HepG2 (cell line): ENCODE results near the gene GJD3. TPM values are rescaled to one million over a fixed set of nuclear protein-coding genes. Genes with fewer than 3 reads are reported as not detected.

Experiments
- ADNP ChIP-seq: sonication (generic); formaldehyde crosslinking; IDR thresholded peaks from 2 replicates; pipeline ENCODE4 v1.4.0; 2020; ENCODE audit warnings: missing genetic modification reagents
- DMTF1 ChIP-seq: sonication (generic); formaldehyde crosslinking; IDR thresholded peaks from 2 replicates; pipeline ENCODE4 v1.4.0; 2020; ENCODE audit warnings: mild to moderate bottlenecking, missing genetic modification reagents
- GABPB1 ChIP-seq: IDR thresholded peaks from 2 replicates; pipeline ENCODE4 v1.6.1; 2016; ENCODE audit warnings: mild to moderate bottlenecking, missing genetic modification reagents, moderate library complexity, missing compliant biosample characterization
- HES4 ChIP-seq: sonication (generic); formaldehyde crosslinking; IDR thresholded peaks from 2 replicates; pipeline ENCODE4 v1.9.0; 2021; ENCODE audit warnings: mild to moderate bottlenecking, missing genetic modification reagents, borderline replicate concordance
- HNRNPH1 ChIP-seq: fragments of 200-400 bp; formaldehyde crosslinking; optimal IDR thresholded peaks from 2 replicates; pipeline ENCODE3; 2017; ENCODE audit warnings: mild to moderate bottlenecking, low read depth, low read length
- IKZF5 ChIP-seq: IDR thresholded peaks from 2 replicates; pipeline ENCODE4 v1.6.1; 2018; ENCODE audit warnings: missing genetic modification reagents, mild to moderate bottlenecking, missing compliant biosample characterization
- KDM2A ChIP-seq: sonication (generic); formaldehyde crosslinking; IDR thresholded peaks from 2 replicates; pipeline ENCODE4 v1.4.0; 2020; ENCODE audit warnings: low read depth, missing genetic modification reagents, borderline replicate concordance
- KLF11 ChIP-seq: IDR thresholded peaks from 2 replicates; pipeline ENCODE4 v1.6.1; 2016; ENCODE audit warnings: missing compliant biosample characterization
- KLF13 ChIP-seq: sonication (generic); formaldehyde crosslinking; IDR thresholded peaks from 2 replicates; pipeline ENCODE4 v1.4.0; 2020; ENCODE audit warnings: mild to moderate bottlenecking, missing genetic modification reagents
- MAZ ChIP-seq, 2 experiments: sonication (generic) in 1 of 2; formaldehyde crosslinking in 1 of 2; IDR thresholded peaks; 2 replicates each; pipeline versions ENCODE4 v1.5.0 to v1.6.1; 2012 to 2020; ENCODE audit warnings: low read depth in 2 of 2, mild to moderate bottlenecking in 2 of 2, borderline replicate concordance in 1 of 2, improper control_type of control experiment in 1 of 2, low read length in 1 of 2, missing genetic modification reagents in 1 of 2, moderate library complexity in 1 of 2
- MED8 ChIP-seq: sonication (generic); formaldehyde crosslinking; IDR thresholded peaks from 2 replicates; pipeline ENCODE4 v1.8.1; 2023; ENCODE audit warnings: mild to moderate bottlenecking, missing genetic modification reagents; ENCODE audit not compliant: insufficient replicate concordance
- MYC ChIP-seq: sonication (generic); formaldehyde crosslinking; IDR thresholded peaks from 2 replicates; pipeline ENCODE4 v1.9.0; 2021; ENCODE audit warnings: missing genetic modification reagents, borderline replicate concordance
- NFYC ChIP-seq: IDR thresholded peaks from 2 replicates; pipeline ENCODE4 v1.6.1; 2016; ENCODE audit warnings: missing genetic modification reagents, missing compliant biosample characterization
- RARA ChIP-seq: IDR thresholded peaks from 2 replicates; pipeline ENCODE4 v1.6.1; 2016; ENCODE audit warnings: missing genetic modification reagents, missing compliant biosample characterization
- SRF ChIP-seq: IDR thresholded peaks from 2 replicates; pipeline ENCODE4 v1.6.1; 2011; ENCODE audit warnings: mild to moderate bottlenecking, low read depth, low read length, moderate library complexity
- ZFP62 ChIP-seq: sonication (generic); formaldehyde crosslinking; IDR thresholded peaks from 2 replicates; pipeline ENCODE4 v1.4.0; 2020; ENCODE audit warnings: missing genetic modification reagents
- ZNF337 ChIP-seq: sonication (generic); formaldehyde crosslinking; IDR thresholded peaks from 2 replicates; pipeline ENCODE4 v1.5.1; 2020; ENCODE audit warnings: missing genetic modification reagents, low read depth, mild to moderate bottlenecking, borderline replicate concordance
- ZNF616 ChIP-seq: sonication (generic); formaldehyde crosslinking; IDR thresholded peaks from 2 replicates; pipeline ENCODE4 v1.5.0; 2020; ENCODE audit warnings: low read depth, mild to moderate bottlenecking, missing genetic modification reagents
- ZSCAN25 ChIP-seq: sonication (generic); formaldehyde crosslinking; IDR thresholded peaks from 2 replicates; pipeline ENCODE4 v1.8.0; 2022; ENCODE audit warnings: mild to moderate bottlenecking, missing genetic modification reagents
- polyA plus RNA-seq, 8 experiments: library from polyadenylated mRNA; depleted of rRNA in 3 of 8; stranded (reverse) in 7 of 8; unstranded in 1 of 8; fragments of >200 nt; fragmentation: Illumina TruSeq in 4 of 8; extraction: Trizol in 4 of 8; gene quantifications; 2 replicates each; pipeline versions ENCODE4 v1.2.1 to v1.2.3, GENCODE V29; 2011 to 2016; ENCODE audit warnings: low read depth in 4 of 8, missing spikeins in 1 of 8, mixed read lengths in 1 of 8; ENCODE audit not compliant: insufficient read depth in 1 of 8
- total RNA-seq, 5 experiments: library from RNA; depleted of rRNA; stranded (reverse); fragments of >200 nt; fragmentation: Illumina TruSeq; extraction: Trizol; gene quantifications; 2 replicates each; pipeline ENCODE4 v1.2.3, GENCODE V29; 2016; ENCODE audit warnings: low read depth in 1 of 5
- TF ChIP-seq, protein P1 (sequence below): IDR thresholded peaks from 2 replicates; pipeline ENCODE4 v1.6.1; 2016; ENCODE audit warnings: missing compliant biosample characterization, missing genetic modification reagents, borderline replicate concordance
- TF ChIP-seq, protein P2 (sequence below): IDR thresholded peaks from 2 replicates; pipeline ENCODE4 v1.6.1; 2016
- TF ChIP-seq, protein P3 (sequence below): sonication (generic); formaldehyde crosslinking; IDR thresholded peaks from 2 replicates; pipeline ENCODE4 v1.4.0; 2020; ENCODE audit warnings: mild to moderate bottlenecking, missing genetic modification reagents
- TF ChIP-seq, protein P4 (sequence below): sonication (generic); formaldehyde crosslinking; IDR thresholded peaks from 2 replicates; pipeline ENCODE4 v1.5.1; 2020; ENCODE audit warnings: missing genetic modification reagents, mild to moderate bottlenecking, borderline replicate concordance

The GJD3 gene
- total and polyA plus RNA-seq, 2 of the 13 experiments (the other 11 are each of a cell fraction or from before 2014, with no cell fraction given): not detected

DNA sequence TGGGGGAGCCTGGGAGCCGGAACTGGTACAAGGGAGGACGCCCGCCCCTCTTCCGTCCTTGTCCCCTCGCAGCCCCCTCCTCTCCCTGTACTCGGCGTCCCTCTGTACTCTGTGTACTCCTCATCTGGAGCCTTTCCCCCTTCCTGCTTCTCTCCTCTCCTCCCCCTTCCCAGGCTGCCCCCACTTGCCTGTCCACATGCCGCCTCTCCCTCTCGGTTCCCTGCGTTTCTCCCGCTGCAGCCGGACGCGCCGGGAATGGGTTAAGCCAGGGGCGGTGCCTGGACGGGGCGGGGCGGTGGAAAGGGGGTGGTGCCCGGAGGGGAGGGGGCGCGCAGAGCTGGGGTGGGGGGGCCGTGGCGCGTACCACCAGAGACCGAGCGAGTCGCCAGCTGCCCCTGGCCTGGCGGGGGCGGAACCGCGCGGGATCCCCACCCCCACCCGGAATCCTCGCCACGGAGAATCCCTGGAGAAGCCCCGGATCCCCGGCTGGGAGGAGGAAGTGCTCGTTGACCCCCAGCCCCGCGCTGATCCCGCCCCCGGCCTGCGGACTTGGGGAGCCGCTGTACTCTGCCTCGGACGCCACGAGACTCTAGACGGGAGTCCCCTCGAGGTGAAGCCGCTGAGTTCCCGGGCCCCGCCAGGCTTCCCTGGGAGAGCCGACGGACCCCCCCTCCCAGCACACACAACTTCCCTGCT is 22.6 kb downstream of the GJD3 start (continued):
- TF ChIP-seq, protein P1, sequence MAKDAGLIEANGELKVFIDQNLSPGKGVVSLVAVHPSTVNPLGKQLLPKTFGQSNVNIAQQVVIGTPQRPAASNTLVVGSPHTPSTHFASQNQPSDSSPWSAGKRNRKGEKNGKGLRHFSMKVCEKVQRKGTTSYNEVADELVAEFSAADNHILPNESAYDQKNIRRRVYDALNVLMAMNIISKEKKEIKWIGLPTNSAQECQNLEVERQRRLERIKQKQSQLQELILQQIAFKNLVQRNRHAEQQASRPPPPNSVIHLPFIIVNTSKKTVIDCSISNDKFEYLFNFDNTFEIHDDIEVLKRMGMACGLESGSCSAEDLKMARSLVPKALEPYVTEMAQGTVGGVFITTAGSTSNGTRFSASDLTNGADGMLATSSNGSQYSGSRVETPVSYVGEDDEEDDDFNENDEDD: peak; percentile 65
- TF ChIP-seq MAZ (IDR thresholded peaks at IDR 0.05; ENCODE audit: borderline replicate concordance, low read depth, low read length): peak; percentile 53; the same call in 1 of the 2 replicates
- TF ChIP-seq MAZ (CRISPR knock-in tag; IDR thresholded peaks at IDR 0.05; ENCODE audit: low read depth): no peak; the same call in 1 of the 2 replicates
- no peak for TF ChIP-seq SRF
- TF ChIP-seq, protein P2, sequence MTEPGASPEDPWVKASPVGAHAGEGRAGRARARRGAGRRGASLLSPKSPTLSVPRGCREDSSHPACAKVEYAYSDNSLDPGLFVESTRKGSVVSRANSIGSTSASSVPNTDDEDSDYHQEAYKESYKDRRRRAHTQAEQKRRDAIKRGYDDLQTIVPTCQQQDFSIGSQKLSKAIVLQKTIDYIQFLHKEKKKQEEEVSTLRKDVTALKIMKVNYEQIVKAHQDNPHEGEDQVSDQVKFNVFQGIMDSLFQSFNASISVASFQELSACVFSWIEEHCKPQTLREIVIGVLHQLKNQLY (CRISPR knock-in tag): no peak
- no peak for TF ChIP-seq ZFP62 (CRISPR knock-in tag)
- TF ChIP-seq, protein P3, sequence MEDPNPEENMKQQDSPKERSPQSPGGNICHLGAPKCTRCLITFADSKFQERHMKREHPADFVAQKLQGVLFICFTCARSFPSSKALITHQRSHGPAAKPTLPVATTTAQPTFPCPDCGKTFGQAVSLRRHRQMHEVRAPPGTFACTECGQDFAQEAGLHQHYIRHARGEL: no peak
- peak; percentile 22; the same call in 1 of the 2 replicates for TF ChIP-seq KDM2A (CRISPR knock-in tag)
- TF ChIP-seq RARA (CRISPR knock-in tag): no peak
- TF ChIP-seq IKZF5 (CRISPR knock-in tag): no peak; the same call in 1 of the 2 replicates
- peak; percentile 59; the same call in 1 of the 2 replicates for TF ChIP-seq GABPB1
- TF ChIP-seq MYC (CRISPR knock-in tag): no peak
- TF ChIP-seq KLF13 (CRISPR knock-in tag): no peak
- peak; percentile 14; the same call in 1 of the 2 replicates for TF ChIP-seq ZSCAN25
- TF ChIP-seq HES4 (CRISPR knock-in tag): no peak; the same call in 1 of the 2 replicates
- TF ChIP-seq ZNF616 (CRISPR knock-in tag): 0 out of 2 replicates have a peak, but pooled peaks have one; percentile 30
- TF ChIP-seq KLF11 (CRISPR knock-in tag): no peak
- TF ChIP-seq MED8 (CRISPR knock-in tag): peak; percentile 6
- peak; percentile 7; the same call in 1 of the 2 replicates for TF ChIP-seq DMTF1
- no peak for TF ChIP-seq ZNF337 (CRISPR knock-in tag)
- no peak for TF ChIP-seq ADNP (CRISPR knock-in tag)
- TF ChIP-seq, protein P4, sequence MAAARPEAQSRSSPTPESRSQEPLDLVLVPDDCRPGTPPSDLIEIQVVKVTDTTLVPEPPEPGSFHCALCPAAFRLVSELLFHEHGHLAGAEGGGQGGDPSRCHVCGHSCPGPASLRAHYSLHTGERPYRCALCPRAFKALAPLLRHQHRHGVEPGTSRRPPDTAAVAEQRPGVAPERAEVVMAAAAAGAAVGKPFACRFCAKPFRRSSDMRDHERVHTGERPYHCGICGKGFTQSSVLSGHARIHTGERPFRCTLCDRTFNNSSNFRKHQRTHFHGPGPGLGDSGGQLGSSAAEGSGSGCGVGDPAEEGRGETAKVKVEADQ (CRISPR knock-in tag): no peak
- no peak for TF ChIP-seq HNRNPH1
- TF ChIP-seq NFYC (CRISPR knock-in tag): no peak
